Cardiac muscle cell (in vitro differentiated cells and primary cell): Measurements from ENCODE around the gene CREB5. TPM values are rescaled to one million over a fixed set of nuclear protein-coding genes. Genes with fewer than 3 reads are reported as not detected.
A peak's percentile ranks its signal among the peaks of the same experiment; 100 is the strongest.

Source experiments
- DNase-seq, 2 donors: peaks; one replicate each; pipeline versions ENCODE4 v3.0.0 to v3.0.0-alpha.2; 2010 to 2017; ENCODE audit warnings: low read depth in 1 of 2, low spot score in 1 of 2
- H3K27ac ChIP-seq: fragments of 200-600 bp; sonication (generic); 2 replicates; pipeline ENCODE4 v1.5.1; 2016
- H3K27me3 ChIP-seq: fragments of 200-600 bp; sonication (generic); 2 replicates; pipeline ENCODE4 v1.6.0; 2016; ENCODE audit warnings: control low read depth
- H3K36me3 ChIP-seq: fragments of 200-600 bp; sonication (generic); 2 replicates; pipeline ENCODE4 v1.5.1; 2016; ENCODE audit warnings: control low read depth
- H3K4me1 ChIP-seq: fragments of 200-600 bp; sonication (generic); 2 replicates; pipeline ENCODE4 v1.8.1; 2017; ENCODE audit warnings: low read depth, mild to moderate bottlenecking, mixed run types
- H3K4me3 ChIP-seq: fragments of 200-600 bp; sonication (generic); 2 replicates; pipeline ENCODE4 v1.5.1; 2016; ENCODE audit warnings: mild to moderate bottlenecking
- H3K9me3 ChIP-seq: fragments of 200-600 bp; sonication (generic); 2 replicates; pipeline ENCODE4 v1.5.1; 2017; ENCODE audit warnings: low read depth, mild to moderate bottlenecking, control low read depth
- CTCF ChIP-seq: IDR thresholded peaks from 2 replicates; pipeline ENCODE4 v1.5.1; 2012; ENCODE audit warnings: low read depth, mild to moderate bottlenecking, low read length
- polyA plus RNA-seq: library from polyadenylated mRNA; unstranded; fragments of >200 nt; fragmentation: Nextera tagmentation; extraction: Ambion mirVana; gene quantifications from 2 replicates; pipeline ENCODE4 v1.2.1, GENCODE V29; 2016
- total RNA-seq: library from RNA; depleted of rRNA; stranded (reverse); fragments of >200 nt; gene quantifications from 2 replicates; pipeline ENCODE4 v1.2.3, GENCODE V29; 2016

Gene CREB5
- total and polyA plus RNA-seq, 2 experiments from 2014 or later = 4.6 TPM

DNA sequence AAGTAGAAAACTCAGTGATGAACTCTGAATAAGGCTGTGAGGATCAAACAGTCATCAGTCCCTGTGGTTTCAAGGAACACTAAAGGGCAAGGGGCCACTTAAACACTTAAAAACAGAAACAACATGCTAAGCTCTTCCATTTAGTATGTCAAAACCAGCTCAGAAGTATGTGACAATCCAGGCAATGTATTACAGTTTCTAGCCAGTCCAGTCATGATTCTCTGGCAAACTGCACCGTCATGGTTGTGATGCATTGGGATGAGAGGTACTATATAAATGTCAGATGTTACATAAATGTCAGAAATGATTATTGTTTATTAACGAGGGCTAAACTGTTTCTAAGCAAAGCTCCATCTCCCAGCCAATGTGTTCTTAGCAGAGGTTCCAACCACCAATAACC, 4.7 kb upstream of the CREB5 start:
- no peak for TF ChIP-seq CTCF
- Histone ChIP-seq H3K4me3 (no peak overlapping the region), H3K9me3 (no peaks in the 10 kb centered on the region), H3K27me3 (peaks cover 56% of the 10 kb centered on the region), H3K4me1 (no peaks in the 10 kb centered on the region), H3K36me3 (no peaks in the 10 kb centered on the region), H3K27ac (no peak overlapping the region)
- DNase-seq = peak in 1 of 2 donors; percentile 46

DNA sequence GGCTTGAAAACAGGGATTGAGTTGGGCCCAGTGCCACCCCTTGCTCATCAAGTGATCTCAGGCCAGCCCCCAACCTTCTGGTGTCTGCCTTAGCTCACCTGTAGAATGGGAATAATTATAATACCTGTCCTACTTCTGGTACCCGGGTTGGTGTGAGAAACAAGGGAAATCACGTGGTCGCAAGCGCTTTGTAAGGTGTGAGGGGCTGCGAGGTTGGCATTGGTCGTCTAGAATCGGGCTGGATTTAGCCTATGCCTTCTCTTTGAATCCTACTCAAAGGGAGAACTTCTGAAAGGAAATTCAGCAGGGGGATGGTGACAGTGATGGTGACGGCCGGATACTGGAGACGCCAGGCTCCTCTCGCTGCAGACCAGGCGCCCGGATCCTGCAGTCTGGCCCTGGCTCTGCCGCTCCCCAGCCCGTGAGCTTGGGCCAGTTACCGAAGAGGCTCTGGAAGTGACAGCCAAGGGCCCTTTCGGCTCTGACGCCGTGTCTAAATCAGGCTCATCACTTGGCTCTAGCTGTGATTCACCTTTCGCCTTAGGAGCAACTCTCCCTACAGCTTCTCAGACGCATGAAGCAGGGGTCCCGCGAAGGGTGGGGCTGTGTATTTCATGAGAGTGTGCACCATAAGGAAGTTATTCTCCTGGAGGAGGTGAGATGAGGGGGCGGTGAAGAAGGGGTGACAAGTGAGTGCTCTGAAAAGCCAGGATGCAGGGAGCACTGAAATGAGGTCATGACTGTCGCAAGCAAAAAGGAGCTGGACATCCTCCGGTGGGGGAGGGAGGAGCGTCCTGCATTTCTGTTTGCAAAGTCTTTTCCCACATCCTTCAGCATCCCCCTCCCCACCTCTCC, 4.0 kb upstream of the CREB5 start:
- Histone ChIP-seq H3K27ac (no peak overlapping the region), H3K27me3 (peaks cover 59% of the 10 kb centered on the region), H3K4me1 (no peaks in the 10 kb centered on the region), H3K4me3 (peak overlapping the region; percentile 61), H3K9me3 (no peaks in the 10 kb centered on the region), H3K36me3 (no peaks in the 10 kb centered on the region)
- peak in 1 of 2 donors; percentile 45 for DNase-seq
- TF ChIP-seq CTCF = no peak

DNA sequence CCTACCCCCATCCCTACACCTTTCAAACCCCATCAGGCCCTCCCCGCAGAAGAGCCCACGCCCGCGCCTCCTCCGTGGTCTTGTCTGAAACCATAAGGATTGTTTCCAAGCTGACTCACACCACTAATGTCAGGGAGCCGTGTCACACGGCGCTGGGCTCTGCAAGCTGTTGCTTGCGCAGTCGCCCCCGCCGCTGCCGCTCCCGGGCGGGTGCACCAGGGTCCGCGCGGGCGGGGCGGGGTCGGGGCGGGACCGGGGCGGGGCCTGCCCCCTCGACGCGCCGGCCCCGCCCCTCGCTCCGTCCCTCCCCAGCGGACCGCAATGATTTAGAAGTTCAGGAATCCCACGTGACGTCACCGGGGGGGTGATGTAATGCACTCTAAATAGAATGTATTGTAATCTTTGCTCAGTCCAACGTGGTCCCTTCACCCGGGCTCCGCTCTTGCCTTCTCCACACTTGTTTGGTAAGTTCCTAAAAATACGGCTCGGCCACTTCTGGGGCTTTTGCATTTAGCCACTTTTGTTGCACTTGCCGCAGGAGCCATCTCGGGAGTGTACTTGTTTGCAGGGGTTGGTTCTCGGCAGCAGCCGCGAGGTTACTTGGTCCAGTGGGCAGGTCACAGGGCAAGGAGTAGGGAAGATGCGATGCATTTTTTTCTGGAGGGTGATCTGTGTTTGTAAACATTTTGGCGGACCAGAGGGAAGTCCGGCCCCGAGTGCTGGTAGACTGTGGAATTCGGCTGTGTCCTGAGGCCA, 3.2 kb upstream of the CREB5 start:
- Histone ChIP-seq H3K9me3 (no peaks in the 10 kb centered on the region), H3K4me1 (no peaks in the 10 kb centered on the region), H3K27ac (peak overlapping the region; percentile 41), H3K36me3 (no peaks in the 10 kb centered on the region), H3K27me3 (peaks cover 65% of the 10 kb centered on the region), H3K4me3 (peak overlapping the region; percentile 61)
- TF ChIP-seq CTCF = no peak
- DNase-seq = peak; percentile 96 to 97

DNA sequence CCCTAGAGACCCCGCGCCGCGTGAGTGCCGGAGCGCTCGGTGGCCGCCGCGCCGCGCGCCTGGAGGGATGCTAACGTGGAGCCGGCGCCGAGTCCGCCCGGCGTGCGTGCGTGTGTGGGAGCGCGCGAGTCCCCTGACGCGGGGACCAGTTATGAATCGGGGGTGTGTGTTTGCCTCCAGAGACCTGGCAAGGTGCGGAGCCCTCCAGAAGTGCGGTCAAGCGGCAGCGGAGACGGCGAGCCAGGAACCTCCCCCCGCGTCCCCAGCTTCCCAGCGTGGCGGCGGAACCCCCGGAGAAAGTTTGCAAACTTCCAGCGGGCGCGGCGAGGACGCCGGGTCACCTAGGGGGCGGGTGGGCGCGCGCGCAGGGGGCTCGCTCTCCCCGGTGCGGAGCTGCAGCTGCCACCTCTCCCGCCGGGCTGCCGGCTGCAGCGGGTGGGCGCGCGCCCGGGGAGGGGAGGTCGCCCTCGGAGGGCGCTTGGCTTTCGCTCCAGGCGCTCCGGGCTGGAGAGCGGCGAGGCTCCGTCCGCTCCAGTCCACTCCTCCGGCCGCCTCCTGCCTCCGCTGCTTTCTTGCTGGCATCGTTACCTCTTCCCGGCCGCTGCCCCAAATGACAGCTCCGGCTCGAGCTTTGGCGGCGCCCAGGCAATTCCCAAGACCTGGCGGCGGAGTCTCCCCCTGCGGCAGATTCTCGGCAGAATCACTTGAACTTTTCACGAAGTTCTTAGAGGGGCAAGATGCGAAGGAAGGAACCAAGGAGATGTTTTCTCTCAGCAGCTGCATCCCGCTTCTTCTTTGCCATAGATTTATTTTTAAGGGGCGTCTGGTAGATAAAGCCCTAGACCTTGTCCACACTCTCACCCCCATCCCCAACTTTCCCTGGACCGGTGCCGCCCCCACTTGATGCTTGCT, 2.3 kb upstream of the CREB5 start:
- H3K9me3 ChIP-seq = no peaks in the 10 kb centered on the region
- no peak for TF ChIP-seq CTCF
- peaks cover 58% of the 10 kb centered on the region for H3K27me3 ChIP-seq
- no peaks in the 10 kb centered on the region for H3K36me3 ChIP-seq
- H3K4me1 ChIP-seq = no peaks in the 10 kb centered on the region
- peak overlapping the region; percentile 41 for H3K27ac ChIP-seq
- peak; percentile 57 to 67 for DNase-seq
- peak overlapping the region; percentile 61 for H3K4me3 ChIP-seq
